CD1c-positive myeloid dendritic cell (primary cell): ENCODE measurements around the gene ARHGEF26.

Experiments used
- DNase-seq: peaks from one replicate; pipeline ENCODE4 v3.0.0-alpha.2; 2016; ENCODE audit errors: extremely low spot score

The ARHGEF26 gene

GRCh38 chr3:154250291-154250690, 129.1 kb downstream of the ARHGEF26 start:
- DNase-seq = no peak

GRCh38 chr3:154251610-154252009, 130.4 kb downstream of the ARHGEF26 start:
- no peak for DNase-seq

GRCh38 chr3:154252759-154253638, 131.8 kb downstream of the ARHGEF26 start:
- peak; percentile 79 for DNase-seq

- no peak for DNase-seq
Measured at GRCh38 chr3:154254527-154254926, 133.3 kb downstream of the ARHGEF26 start.

DNA sequence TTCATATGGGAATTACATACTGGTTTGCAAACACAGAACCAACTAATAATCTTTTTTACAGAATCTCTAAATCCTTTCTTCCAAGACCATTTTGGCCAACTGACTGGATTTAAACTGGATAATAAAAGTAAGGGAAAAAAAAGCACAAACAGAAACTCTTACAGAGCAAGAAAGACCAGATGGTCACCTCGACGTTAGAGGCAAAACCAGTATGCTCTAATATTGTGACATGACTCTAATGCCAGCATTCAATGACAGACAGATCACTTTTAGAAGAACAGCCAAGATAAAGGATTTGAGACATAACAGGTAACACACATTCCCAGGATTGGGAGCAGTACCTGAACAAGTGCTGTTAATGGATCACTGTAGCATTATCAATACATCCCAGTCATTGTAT, 152.2 kb downstream of the ARHGEF26 start:
- no peak for DNase-seq

DNA sequence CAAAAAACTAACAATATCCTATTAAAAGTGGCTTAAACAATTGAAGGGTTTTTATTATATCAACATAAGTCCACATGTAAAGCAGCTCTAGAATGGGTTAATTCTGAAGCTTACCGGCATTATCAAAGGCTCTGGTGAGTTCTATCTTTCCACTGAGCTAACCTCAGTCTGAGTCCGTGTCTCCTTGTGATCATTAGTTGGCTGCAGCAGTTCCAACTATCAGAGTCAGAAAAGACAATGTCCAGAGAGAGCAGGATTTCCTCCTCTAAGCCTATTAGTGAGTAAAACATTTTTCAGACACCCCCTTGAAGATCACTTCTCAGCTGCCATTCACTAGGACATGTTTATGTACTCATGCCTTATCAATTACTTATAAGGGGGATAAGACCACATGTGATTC, 153.2 kb downstream of the ARHGEF26 start:
- no peak for DNase-seq

DNA sequence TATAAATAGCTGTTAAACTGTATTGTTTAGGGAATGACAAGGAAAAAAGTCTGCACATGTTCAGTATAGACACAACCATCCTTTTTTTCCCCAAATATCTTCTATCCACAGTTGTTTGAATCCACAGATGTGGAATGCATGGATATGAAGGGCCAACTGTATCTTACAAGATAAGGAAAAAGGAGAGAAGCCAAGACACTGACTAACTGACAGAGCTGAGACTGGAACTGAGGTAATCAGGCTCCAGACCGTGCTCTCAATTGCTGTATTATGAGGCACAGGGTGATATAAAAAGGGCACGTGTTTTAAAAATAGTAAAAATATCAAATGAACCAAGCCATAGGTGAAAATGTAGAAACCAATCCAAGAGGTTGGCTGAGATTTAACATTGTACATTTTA, 154.1 kb downstream of the ARHGEF26 start:
- DNase-seq = no peak

GRCh38 chr3:154275965-154276364, 154.8 kb downstream of the ARHGEF26 start:
- DNase-seq = no peak

DNA sequence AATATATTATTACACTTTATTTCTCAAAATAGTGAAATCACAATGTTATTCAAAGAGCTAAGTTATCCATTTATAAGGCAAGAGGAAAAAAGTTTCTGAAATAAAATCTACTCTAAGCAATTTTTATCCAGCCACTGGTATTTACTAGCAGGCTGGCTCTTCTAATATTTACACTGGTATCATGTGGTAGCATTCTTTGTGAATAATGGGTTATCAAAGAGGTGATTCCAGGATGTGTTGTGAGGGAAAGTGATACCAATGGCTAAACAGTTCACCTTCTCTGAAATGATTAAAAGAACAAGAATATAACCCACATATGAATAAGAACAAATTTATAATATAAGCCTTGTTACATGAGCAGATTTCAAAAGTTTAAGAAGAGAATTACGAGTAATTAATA, 159.0 kb downstream of the ARHGEF26 start:
- DNase-seq = no peak

- peak; percentile 24 for DNase-seq
Measured at GRCh38 chr3:154285221-154285620, 164.0 kb downstream of the ARHGEF26 start.

GRCh38 chr3:154290187-154290586, 169.0 kb downstream of the ARHGEF26 start:
- DNase-seq = no peak

- DNase-seq = no peak
Measured at GRCh38 chr3:154294016-154294415, 172.8 kb downstream of the ARHGEF26 start.

DNA sequence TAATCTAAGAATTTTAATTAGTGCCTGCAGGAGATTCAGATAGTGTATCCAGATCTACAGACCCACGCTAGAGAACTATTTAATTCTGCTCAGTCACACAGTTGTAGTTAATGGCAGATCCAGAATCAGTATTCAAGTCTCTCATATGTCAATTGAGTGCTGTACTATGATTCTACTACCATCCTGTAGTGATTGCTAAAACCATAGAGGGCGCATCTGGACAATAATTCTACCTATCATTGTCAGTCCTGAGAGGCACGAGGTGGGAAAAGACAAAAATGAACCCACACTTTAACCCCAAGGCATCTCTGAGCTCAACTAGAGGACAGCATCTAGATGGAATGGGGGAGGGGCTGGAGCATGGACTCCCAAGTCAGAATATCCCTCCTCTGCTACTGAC, 180.4 kb downstream of the ARHGEF26 start:
- no peak for DNase-seq

DNA sequence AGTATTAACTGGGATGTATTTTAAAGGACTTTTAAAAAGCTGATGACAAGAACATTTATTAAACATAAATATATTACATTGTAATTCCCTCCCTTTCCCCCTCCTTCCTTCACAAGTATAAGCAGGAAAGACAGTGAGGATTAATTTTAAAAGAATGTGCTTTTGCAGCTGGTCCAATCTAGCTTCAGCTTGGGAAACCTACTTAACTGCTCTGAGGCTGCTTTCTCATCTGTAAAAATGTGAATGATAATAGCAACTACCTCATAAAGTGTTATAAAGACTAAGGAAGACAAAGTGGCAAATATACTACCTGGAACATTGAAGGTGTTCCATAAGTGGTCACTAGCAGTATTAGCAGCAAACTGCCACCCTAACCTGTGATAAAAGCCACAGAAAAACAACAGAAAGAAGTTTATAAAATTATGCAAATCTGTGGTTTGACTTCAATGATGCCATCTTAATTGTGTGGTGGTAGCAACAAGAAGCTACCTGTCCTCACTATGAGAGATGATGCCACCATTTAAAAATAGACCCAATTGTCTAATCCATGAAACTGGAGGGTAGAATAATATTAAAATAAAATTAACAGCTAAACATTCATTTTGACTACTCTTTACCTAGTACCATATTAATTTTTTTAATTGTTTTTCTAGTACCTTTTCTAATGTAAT, 183.1 kb downstream of the ARHGEF26 start:
- no peak for DNase-seq

- no peak for DNase-seq
Measured at GRCh38 chr3:154304936-154305335, 183.7 kb downstream of the ARHGEF26 start.

DNA sequence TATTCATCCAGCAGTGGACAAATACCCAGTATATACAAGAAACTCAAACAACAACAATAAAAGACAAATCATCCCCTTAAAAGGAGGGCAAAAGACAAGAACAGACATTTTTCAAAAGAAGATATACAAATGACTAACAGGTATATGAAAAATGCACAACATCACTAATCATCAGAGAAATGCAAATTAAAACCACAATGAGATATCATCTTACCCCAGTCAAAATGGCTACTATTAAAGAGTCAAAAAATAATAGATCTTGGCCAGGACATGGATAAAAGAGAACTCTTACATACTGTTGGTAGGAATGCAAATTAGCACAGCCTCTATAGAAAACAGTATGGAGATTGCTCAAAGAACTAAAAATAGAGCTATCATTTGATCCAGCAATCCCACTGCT, 186.2 kb downstream of the ARHGEF26 start:
- no peak for DNase-seq
